Calu3 (cell line): Measurements from ENCODE around the gene HOXD9. TPM values are rescaled to one million over a fixed set of nuclear protein-coding genes. Genes with fewer than 3 reads are reported as not detected.

Experiments used
- BruUV-seq: library from RNA; stranded (reverse); fragments of 400-500 nt; replicated peaks from 2 replicates; lab custom pipeline; 2021; lab: Mats Ljungman, UMichigan
- CTCF ChIA-PET: fragments of 300-600 bp; sonication (Branson Sonifier 250); formaldehyde crosslinking; loops from one replicate; lab custom pipeline; 2022; ENCODE audit warnings: antibody characterized with exemption; lab: Charles Lee
- DNase-seq: peaks from one replicate; pipeline ENCODE4 v3.0.0; 2022
- H3K27ac Mint-ChIP-seq: one replicate; pipeline ENCODE4 v1.8.0; 2022; ENCODE audit warnings: mixed read lengths; ENCODE audit not compliant: unreplicated experiment
- H3K27me3 Mint-ChIP-seq: one replicate; pipeline ENCODE4 v1.8.0; 2022; ENCODE audit warnings: mixed read lengths; ENCODE audit not compliant: unreplicated experiment
- H3K36me3 Mint-ChIP-seq: one replicate; pipeline ENCODE4 v1.8.0; 2022; ENCODE audit warnings: mild to moderate bottlenecking, moderate library complexity, mixed read lengths; ENCODE audit not compliant: insufficient read depth, unreplicated experiment
- H3K4me1 Mint-ChIP-seq: one replicate; pipeline ENCODE4 v1.8.0; 2022; ENCODE audit warnings: mild to moderate bottlenecking, low read depth, mixed read lengths; ENCODE audit not compliant: unreplicated experiment
- H3K4me3 Mint-ChIP-seq: one replicate; pipeline ENCODE4 v1.8.0; 2022; ENCODE audit warnings: mild to moderate bottlenecking, low read depth, moderate library complexity, mixed read lengths; ENCODE audit not compliant: unreplicated experiment
- H3K9me3 Mint-ChIP-seq: one replicate; pipeline ENCODE4 v1.8.0; 2022; ENCODE audit warnings: low read depth, mixed read lengths; ENCODE audit not compliant: unreplicated experiment
- CTCF ChIP-seq: fragments of 200-600 bp; IDR thresholded peaks from one replicate; pipeline ENCODE4 v1.8.0; 2022; ENCODE audit warnings: antibody characterized with exemption; ENCODE audit not compliant: unreplicated experiment
- intact Hi-C: fragments of 100-400 bp; cut with micrococcal nuclease; formaldehyde crosslinking; loops from one replicate; pipeline ENCODE4 v1.10.0; 2022; ENCODE audit not compliant: unreplicated experiment
- total RNA-seq: library from RNA; stranded (reverse); gene quantifications from 2 replicates; pipeline ENCODE4 v1.2.3, GENCODE V29; 2022

HOXD9 gene
- total RNA-seq, 1 experiment from 2014 or later, result not detected

DNA sequence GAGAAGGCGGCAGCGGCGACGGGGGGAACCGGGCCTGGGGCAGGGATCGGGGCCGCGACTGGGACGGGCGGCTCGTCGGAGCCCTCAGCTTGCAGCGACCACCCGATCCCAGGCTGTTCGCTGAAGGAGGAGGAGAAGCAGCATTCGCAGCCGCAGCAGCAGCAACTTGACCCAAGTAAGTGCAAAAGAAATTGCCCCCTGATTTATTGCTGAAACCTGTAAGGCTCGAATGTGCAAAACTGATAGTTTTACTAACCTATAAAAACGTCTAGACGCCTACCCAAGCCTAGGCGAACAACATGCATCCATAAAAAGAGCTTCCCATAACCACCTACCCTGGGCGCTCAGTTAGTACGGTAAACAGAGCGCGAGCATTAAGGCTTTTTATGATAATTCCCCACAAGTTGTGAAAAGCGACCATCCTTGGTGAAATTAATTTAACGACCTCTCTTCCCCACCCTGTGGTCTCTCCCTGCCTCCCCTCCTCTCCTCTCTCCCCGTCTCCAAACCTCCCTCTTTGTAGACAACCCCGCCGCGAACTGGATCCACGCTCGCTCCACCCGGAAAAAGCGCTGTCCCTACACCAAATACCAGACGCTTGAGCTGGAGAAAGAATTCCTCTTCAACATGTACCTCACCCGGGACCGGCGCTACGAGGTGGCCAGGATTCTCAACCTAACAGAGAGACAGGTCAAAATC, 1.0 kb downstream of the HOXD9 start:
- intact Hi-C loops, result loop anchor here (10.0 kb wide), 1 partner anchor 1641 kb away; no protein-coding TSS in a partner anchor

DNA sequence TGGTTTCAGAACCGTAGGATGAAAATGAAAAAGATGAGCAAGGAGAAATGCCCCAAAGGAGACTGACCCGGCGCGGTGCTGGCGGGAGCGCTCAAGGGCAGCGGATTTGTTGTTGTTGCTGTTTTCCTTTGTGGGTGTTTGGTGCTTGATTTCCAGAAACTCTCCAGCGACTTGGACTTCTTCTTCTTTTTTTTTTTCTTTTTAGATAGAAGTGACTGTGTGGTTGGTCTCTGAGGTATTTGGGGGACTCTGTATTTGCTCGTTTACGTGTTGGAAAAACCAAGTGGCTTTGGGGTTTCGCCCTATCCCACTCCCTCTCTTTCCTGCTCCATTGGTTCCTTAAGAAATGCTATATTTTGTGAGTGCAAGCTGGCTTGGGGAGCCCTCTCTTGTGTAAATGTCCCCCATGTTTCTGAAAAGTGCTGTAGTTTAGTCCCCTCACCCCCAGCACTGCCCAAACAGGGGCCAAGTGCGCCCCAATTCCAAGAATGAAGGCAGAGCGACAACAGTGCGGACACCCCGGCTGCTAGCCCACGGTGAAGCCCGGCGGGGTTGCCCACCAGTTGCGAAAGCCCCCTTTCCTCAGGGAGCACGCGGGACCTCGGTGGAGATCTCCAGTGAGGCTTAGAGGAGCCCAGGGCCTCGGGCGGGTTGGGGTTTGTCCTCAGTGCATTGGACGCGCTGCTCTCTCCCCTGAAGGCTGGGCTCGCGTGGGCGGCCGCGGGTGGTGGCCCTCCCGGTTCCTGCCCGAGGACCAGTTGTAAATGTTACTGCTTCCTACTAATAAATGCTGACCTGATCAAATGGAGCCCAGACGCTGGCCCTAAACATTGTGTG, 1.8 kb downstream of the HOXD9 start:
- H3K36me3 Mint-ChIP-seq, result no peaks in the 10 kb centered on the region
- H3K9me3 Mint-ChIP-seq, result no peaks in the 10 kb centered on the region
- peaks cover 12% of the 10 kb centered on the region for H3K27me3 Mint-ChIP-seq
- BruUV-seq, result no TSS peak
- no peak for DNase-seq
- CTCF ChIA-PET, result no interaction called here
- no peak overlapping the region for H3K27ac Mint-ChIP-seq
- no peak for TF ChIP-seq CTCF
- H3K4me3 Mint-ChIP-seq, result no peak overlapping the region
- intact Hi-C loops, result loop anchor here (10.0 kb wide), 1 partner anchor 1640 kb away; no protein-coding TSS in a partner anchor
- H3K4me1 Mint-ChIP-seq, result no peaks in the 10 kb centered on the region

More for the DNA sequence above, 1.0 kb downstream of the HOXD9 start:
- TF ChIP-seq CTCF, result no peak
- H3K9me3 Mint-ChIP-seq, result no peaks in the 10 kb centered on the region
- H3K27me3 Mint-ChIP-seq, result peaks cover 20% of the 10 kb centered on the region
- no peaks in the 10 kb centered on the region for H3K36me3 Mint-ChIP-seq
- no peak overlapping the region for H3K4me3 Mint-ChIP-seq
- no TSS peak for BruUV-seq
- H3K4me1 Mint-ChIP-seq, result no peaks in the 10 kb centered on the region
- DNase-seq, result no peak
- H3K27ac Mint-ChIP-seq, result no peak overlapping the region
- CTCF ChIA-PET, result no interaction called here

GRCh38 chr2:176124947-176125771, 2.6 kb downstream of the HOXD9 start:
- BruUV-seq, result no TSS peak

More at GRCh38 chr2:176124947-176125771, 2.6 kb downstream of the HOXD9 start:
- H3K9me3 Mint-ChIP-seq, result no peaks in the 10 kb centered on the region
- H3K4me1 Mint-ChIP-seq, result no peaks in the 10 kb centered on the region
- TF ChIP-seq CTCF, result no peak
- H3K4me3 Mint-ChIP-seq, result no peak overlapping the region
- H3K27me3 Mint-ChIP-seq, result peaks cover 4% of the 10 kb centered on the region
- H3K36me3 Mint-ChIP-seq, result no peaks in the 10 kb centered on the region
- no peak for DNase-seq
- intact Hi-C loops, result loop anchor here (5.0 to 10.0 kb wide), 3 partner anchors 427 to 1640 kb away; no protein-coding TSS in a partner anchor
- CTCF ChIA-PET, result interaction anchor here (2.2 kb wide), 1 partner anchor 529 kb away, joined by 16 read pairs; no protein-coding TSS in a partner anchor
- H3K27ac Mint-ChIP-seq, result no peak overlapping the region
